Choroid plexus epithelial cell (primary cell): ENCODE measurements around the gene SHH.

Experiments
- DNase-seq: peaks from one replicate; pipeline ENCODE4 v3.0.0-alpha.2; 2010; ENCODE audit warnings: low read depth
- H3K4me3 ChIP-seq: 2 replicates; pipeline ENCODE4 v1.5.1; 2011; ENCODE audit warnings: low read depth, mild to moderate bottlenecking, control low read depth, low read length, moderate library complexity
- CTCF ChIP-seq: conservative IDR thresholded peaks from 2 replicates; pipeline ENCODE4 v1.5.1; 2011; ENCODE audit warnings: low read depth, mild to moderate bottlenecking, control low read depth, inconsistent platforms, low read length, moderate library complexity

SHH gene

GRCh38 chr7:155796381-155797261 lies 15.6 kb downstream of the SHH start:
- peak; percentile 75 for TF ChIP-seq CTCF
- no peak overlapping the region for H3K4me3 ChIP-seq
- peak; percentile 51 for DNase-seq

GRCh38 chr7:155795951-155796350 lies 16.3 kb downstream of the SHH start:
- TF ChIP-seq CTCF = no peak

GRCh38 chr7:155795401-155795800 lies 16.9 kb downstream of the SHH start:
- H3K4me3 ChIP-seq = no peak overlapping the region
- DNase-seq = no peak
- no peak for TF ChIP-seq CTCF

More at GRCh38 chr7:155795951-155796350, 16.3 kb downstream of the SHH start:
- H3K4me3 ChIP-seq = no peak overlapping the region
- no peak for DNase-seq

- no peak overlapping the region for H3K4me3 ChIP-seq
- TF ChIP-seq CTCF = no peak
- DNase-seq = no peak
Measured at GRCh38 chr7:155794196-155794595, 18.1 kb downstream of the SHH start.

GRCh38 chr7:155793720-155794119 lies 18.5 kb downstream of the SHH start:
- no peak for DNase-seq
- no peak for TF ChIP-seq CTCF
- H3K4me3 ChIP-seq = no peak overlapping the region

- no peak for TF ChIP-seq CTCF
- DNase-seq = no peak
- H3K4me3 ChIP-seq = no peak overlapping the region
Measured at GRCh38 chr7:155792999-155793560, 19.2 kb downstream of the SHH start.
